Measurements from ENCODE around the gene MAP2K6.

MAP2K6 gene

GRCh38 chr17:69588827-69589239 lies 174.3 kb downstream of the MAP2K6 start:
- H3K4me1 ChIP-seq (ENCODE audit: control insufficient read depth, insufficient read depth, low read length), result no peaks in the 10 kb centered on the region
- no peaks in the 10 kb centered on the region for H3K27me3 ChIP-seq (ENCODE audit: control insufficient read depth, insufficient read depth, low read length)
- no peak overlapping the region for H3K4me3 ChIP-seq (ENCODE audit: low read length)
- no peak overlapping the region for H3K27ac ChIP-seq (ENCODE audit: low read depth, low read length)
- H3K36me3 ChIP-seq (ENCODE audit: control insufficient read depth, insufficient read depth, low read length), result no peaks in the 10 kb centered on the region
- no peak overlapping the region for H3K9ac ChIP-seq (ENCODE audit: low read length)

GRCh38 chr17:69590671-69591070 lies 176.2 kb downstream of the MAP2K6 start:
- Histone ChIP-seq H3K27ac (ENCODE audit: low read depth, low read length) (no peak overlapping the region), H3K4me1 (ENCODE audit: control insufficient read depth, insufficient read depth, low read length) (no peaks in the 10 kb centered on the region), H3K27me3 (ENCODE audit: control insufficient read depth, insufficient read depth, low read length) (no peaks in the 10 kb centered on the region), H3K9ac (ENCODE audit: low read length) (no peak overlapping the region), H3K36me3 (ENCODE audit: control insufficient read depth, insufficient read depth, low read length) (no peaks in the 10 kb centered on the region), H3K4me3 (ENCODE audit: low read length) (no peak overlapping the region)

GRCh38 chr17:69592692-69593350 lies 178.3 kb downstream of the MAP2K6 start:
- no peak overlapping the region for H3K4me3 ChIP-seq (ENCODE audit: low read length)
- no peaks in the 10 kb centered on the region for H3K27me3 ChIP-seq (ENCODE audit: control insufficient read depth, insufficient read depth, low read length)
- no peak overlapping the region for H3K27ac ChIP-seq (ENCODE audit: low read depth, low read length)
- no peaks in the 10 kb centered on the region for H3K36me3 ChIP-seq (ENCODE audit: control insufficient read depth, insufficient read depth, low read length)
- no peak overlapping the region for H3K9ac ChIP-seq (ENCODE audit: low read length)
- H3K4me1 ChIP-seq (ENCODE audit: control insufficient read depth, insufficient read depth, low read length), result no peaks in the 10 kb centered on the region

GRCh38 chr17:69593351-69593715 lies 178.8 kb downstream of the MAP2K6 start:
- H3K36me3 ChIP-seq (ENCODE audit: control insufficient read depth, insufficient read depth, low read length), result no peaks in the 10 kb centered on the region
- no peak overlapping the region for H3K9ac ChIP-seq (ENCODE audit: low read length)
- H3K4me1 ChIP-seq (ENCODE audit: control insufficient read depth, insufficient read depth, low read length), result no peaks in the 10 kb centered on the region
- no peaks in the 10 kb centered on the region for H3K27me3 ChIP-seq (ENCODE audit: control insufficient read depth, insufficient read depth, low read length)
- H3K27ac ChIP-seq (ENCODE audit: low read depth, low read length), result no peak overlapping the region
- H3K4me3 ChIP-seq (ENCODE audit: low read length), result no peak overlapping the region

GRCh38 chr17:69593716-69594115 lies 179.2 kb downstream of the MAP2K6 start:
- Histone ChIP-seq H3K36me3 (ENCODE audit: control insufficient read depth, insufficient read depth, low read length) (no peaks in the 10 kb centered on the region), H3K4me1 (ENCODE audit: control insufficient read depth, insufficient read depth, low read length) (no peaks in the 10 kb centered on the region), H3K4me3 (ENCODE audit: low read length) (no peak overlapping the region), H3K9ac (ENCODE audit: low read length) (no peak overlapping the region), H3K27ac (ENCODE audit: low read depth, low read length) (no peak overlapping the region), H3K27me3 (ENCODE audit: control insufficient read depth, insufficient read depth, low read length) (no peaks in the 10 kb centered on the region)

GRCh38 chr17:69594641-69595040 lies 180.1 kb downstream of the MAP2K6 start:
- Histone ChIP-seq H3K4me3 (ENCODE audit: low read length) (no peak overlapping the region), H3K4me1 (ENCODE audit: control insufficient read depth, insufficient read depth, low read length) (no peaks in the 10 kb centered on the region), H3K27ac (ENCODE audit: low read depth, low read length) (no peak overlapping the region), H3K36me3 (ENCODE audit: control insufficient read depth, insufficient read depth, low read length) (no peaks in the 10 kb centered on the region), H3K9ac (ENCODE audit: low read length) (no peak overlapping the region), H3K27me3 (ENCODE audit: control insufficient read depth, insufficient read depth, low read length) (no peaks in the 10 kb centered on the region)

GRCh38 chr17:69596141-69596540 lies 181.6 kb downstream of the MAP2K6 start:
- H3K27me3 ChIP-seq (ENCODE audit: control insufficient read depth, insufficient read depth, low read length), result no peaks in the 10 kb centered on the region
- H3K36me3 ChIP-seq (ENCODE audit: control insufficient read depth, insufficient read depth, low read length), result no peaks in the 10 kb centered on the region
- no peak overlapping the region for H3K27ac ChIP-seq (ENCODE audit: low read depth, low read length)
- H3K4me1 ChIP-seq (ENCODE audit: control insufficient read depth, insufficient read depth, low read length), result no peaks in the 10 kb centered on the region
- H3K4me3 ChIP-seq (ENCODE audit: low read length), result no peak overlapping the region
- no peak overlapping the region for H3K9ac ChIP-seq (ENCODE audit: low read length)

GRCh38 chr17:69597898-69598692 lies 183.6 kb downstream of the MAP2K6 start:
- no peak overlapping the region for H3K9ac ChIP-seq (ENCODE audit: low read length)
- H3K36me3 ChIP-seq (ENCODE audit: control insufficient read depth, insufficient read depth, low read length), result no peaks in the 10 kb centered on the region
- H3K4me3 ChIP-seq (ENCODE audit: low read length), result no peak overlapping the region
- H3K4me1 ChIP-seq (ENCODE audit: control insufficient read depth, insufficient read depth, low read length), result no peaks in the 10 kb centered on the region
- H3K27ac ChIP-seq (ENCODE audit: low read depth, low read length), result no peak overlapping the region
- H3K27me3 ChIP-seq (ENCODE audit: control insufficient read depth, insufficient read depth, low read length), result no peaks in the 10 kb centered on the region

- Histone ChIP-seq H3K4me3 (ENCODE audit: low read length) (no peak overlapping the region), H3K4me1 (ENCODE audit: control insufficient read depth, insufficient read depth, low read length) (peaks cover 6% of the 10 kb centered on the region), H3K36me3 (ENCODE audit: control insufficient read depth, insufficient read depth, low read length) (no peaks in the 10 kb centered on the region), H3K9ac (ENCODE audit: low read length) (no peak overlapping the region), H3K27me3 (ENCODE audit: control insufficient read depth, insufficient read depth, low read length) (no peaks in the 10 kb centered on the region), H3K27ac (ENCODE audit: low read depth, low read length) (no peak overlapping the region)
These were observed 188.5 kb downstream of the MAP2K6 start for GRCh38 chr17:69602972-69603371.

All from rectal smooth muscle tissue (tissue), 1 donor.